ENCODE measurements around the gene KRT7.
A peak's percentile ranks its signal among the peaks of the same experiment; 100 is the strongest.

Gene KRT7

DNA sequence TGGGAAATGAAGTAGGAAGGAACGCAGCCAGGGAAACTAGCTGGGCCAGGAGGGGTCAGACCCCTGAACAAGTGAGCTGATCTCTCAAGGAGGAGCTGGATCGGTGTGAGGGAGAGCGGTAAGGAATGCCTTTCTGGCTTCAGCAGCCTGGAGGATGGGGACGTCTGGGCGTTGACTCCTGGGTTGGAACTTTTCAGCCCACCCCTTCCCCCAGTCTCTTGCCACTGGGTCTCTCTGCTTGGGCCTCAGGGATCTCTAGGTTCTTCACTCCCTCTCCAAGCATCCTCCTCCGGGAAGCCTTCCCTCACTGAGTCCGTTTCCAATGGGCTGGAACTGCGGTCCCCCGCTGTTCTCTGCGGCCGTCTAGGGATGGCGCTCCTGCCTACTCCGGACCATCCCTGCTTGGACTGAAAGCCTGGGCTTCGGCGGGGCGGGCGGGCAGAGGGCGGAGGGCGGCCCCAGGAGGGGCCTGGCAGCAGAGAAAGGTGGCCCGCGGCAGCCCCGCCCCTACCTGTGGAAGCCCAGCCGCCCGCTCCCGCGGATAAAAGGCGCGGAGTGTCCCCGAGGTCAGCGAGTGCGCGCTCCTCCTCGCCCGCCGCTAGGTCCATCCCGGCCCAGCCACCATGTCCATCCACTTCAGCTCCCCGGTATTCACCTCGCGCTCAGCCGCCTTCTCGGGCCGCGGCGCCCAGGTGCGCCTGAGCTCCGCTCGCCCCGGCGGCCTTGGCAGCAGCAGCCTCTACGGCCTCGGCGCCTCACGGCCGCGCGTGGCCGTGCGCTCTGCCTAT is at the start of gene KRT7:
Gene KRT7 (plus strand): TSS at position 570 of the 788 bp plus-strand sequence. CDS start 54 bp downstream, at position 624.
- H3K36me3 ChIP-seq (ENCODE audit: insufficient read depth, low read length), result no peaks in the 10 kb centered on the region
- H3K27ac ChIP-seq (ENCODE audit: low read depth, low read length), result peak within 1 kb of the TSS; percentile 95
- H3K4me1 ChIP-seq (ENCODE audit: control insufficient read depth, insufficient read depth, low read length, unreplicated experiment), result peaks cover 72% of the 10 kb centered on the region
- H3K4me3 ChIP-seq (ENCODE audit: low read depth, low read length), result peak within 1 kb of the TSS; percentile 63
- no peaks in the 10 kb centered on the region for H3K79me2 ChIP-seq (ENCODE audit: control insufficient read depth, insufficient read depth, low read length, unreplicated experiment)
- H3K27me3 ChIP-seq (ENCODE audit: insufficient read depth, low read length), result no peaks in the 10 kb centered on the region
- no peak within 1 kb of the TSS for H2AFZ ChIP-seq (ENCODE audit: low read length, unreplicated experiment)

DNA sequence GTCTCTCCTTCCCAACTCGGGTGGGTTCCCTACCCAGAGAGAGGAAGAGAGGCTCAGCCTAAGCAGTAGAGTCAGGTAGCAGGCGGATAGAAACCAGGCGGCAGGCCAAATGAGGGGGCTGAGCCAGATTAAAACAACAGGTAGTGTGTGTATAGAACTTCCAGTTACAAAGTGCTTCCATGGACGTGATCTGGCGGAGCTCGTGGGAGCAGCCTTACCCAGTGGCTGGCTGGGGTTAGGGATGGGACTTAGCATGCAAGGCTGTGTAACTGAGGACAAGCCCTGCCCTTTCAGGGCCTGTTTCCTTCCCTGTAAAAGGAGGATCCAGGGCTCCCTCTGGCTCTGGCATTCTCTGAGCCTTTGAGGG is 49.5 kb upstream of the KRT7 start:
- H2AFZ ChIP-seq (ENCODE audit: low read length, unreplicated experiment), result no peak overlapping the region
- no peaks in the 10 kb centered on the region for H3K27me3 ChIP-seq (ENCODE audit: insufficient read depth, low read length)
- H3K36me3 ChIP-seq (ENCODE audit: insufficient read depth, low read length), result no peaks in the 10 kb centered on the region
- H3K4me1 ChIP-seq (ENCODE audit: control insufficient read depth, insufficient read depth, low read length, unreplicated experiment), result peaks cover 29% of the 10 kb centered on the region
- H3K27ac ChIP-seq (ENCODE audit: low read depth, low read length), result no peak overlapping the region
- no peaks in the 10 kb centered on the region for H3K79me2 ChIP-seq (ENCODE audit: control insufficient read depth, insufficient read depth, low read length, unreplicated experiment)
- no peak overlapping the region for H3K4me3 ChIP-seq (ENCODE audit: low read depth, low read length)

DNA sequence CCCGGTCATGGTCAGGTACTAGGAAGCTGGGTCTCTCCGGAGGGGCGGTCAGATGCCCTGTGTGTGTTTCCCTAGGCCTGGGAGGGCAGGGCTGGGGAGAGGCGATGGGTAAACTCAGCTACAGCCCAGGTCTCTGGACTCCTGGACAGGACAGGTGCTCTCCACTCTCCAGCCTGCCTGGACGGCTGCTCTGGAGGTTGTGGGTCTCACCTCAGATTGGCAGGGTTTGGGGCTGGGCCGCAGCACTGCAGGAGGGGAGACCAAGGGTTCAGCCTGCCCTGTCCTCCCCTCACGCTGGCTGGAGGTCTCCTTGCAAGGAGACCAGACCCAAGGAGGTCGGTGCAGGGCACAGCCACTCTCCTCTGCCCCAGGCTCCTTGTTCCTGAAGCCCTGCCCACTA is 49.1 kb upstream of the KRT7 start:
- no peak overlapping the region for H3K27ac ChIP-seq (ENCODE audit: low read depth, low read length)
- H2AFZ ChIP-seq (ENCODE audit: low read length, unreplicated experiment), result no peak overlapping the region
- no peaks in the 10 kb centered on the region for H3K79me2 ChIP-seq (ENCODE audit: control insufficient read depth, insufficient read depth, low read length, unreplicated experiment)
- H3K4me1 ChIP-seq (ENCODE audit: control insufficient read depth, insufficient read depth, low read length, unreplicated experiment), result peaks cover 28% of the 10 kb centered on the region
- H3K27me3 ChIP-seq (ENCODE audit: insufficient read depth, low read length), result no peaks in the 10 kb centered on the region
- H3K4me3 ChIP-seq (ENCODE audit: low read depth, low read length), result no peak overlapping the region
- no peaks in the 10 kb centered on the region for H3K36me3 ChIP-seq (ENCODE audit: insufficient read depth, low read length)

DNA sequence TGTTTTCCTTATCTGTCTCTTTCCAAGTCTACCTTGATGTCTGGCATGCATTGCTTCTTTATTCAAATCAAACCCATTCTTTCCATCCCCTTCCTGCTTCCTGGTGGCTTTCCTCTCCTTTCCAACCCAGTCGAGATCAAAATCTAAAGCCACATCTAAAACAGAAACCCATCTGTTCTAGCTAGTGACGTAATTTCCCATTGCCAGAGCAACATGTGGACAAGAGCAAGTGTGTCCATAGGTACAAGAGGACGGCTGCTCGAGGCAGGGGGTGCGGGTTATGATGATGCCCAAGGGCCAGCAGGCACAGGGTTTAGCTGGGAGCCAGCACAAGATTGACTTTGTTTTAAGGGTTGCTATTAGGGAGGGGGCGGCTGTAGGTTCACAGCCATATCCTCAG is 48.2 kb upstream of the KRT7 start:
- H3K4me1 ChIP-seq (ENCODE audit: control insufficient read depth, insufficient read depth, low read length, unreplicated experiment), result peaks cover 29% of the 10 kb centered on the region
- H3K27me3 ChIP-seq (ENCODE audit: insufficient read depth, low read length), result no peaks in the 10 kb centered on the region
- no peak overlapping the region for H3K27ac ChIP-seq (ENCODE audit: low read depth, low read length)
- no peak overlapping the region for H2AFZ ChIP-seq (ENCODE audit: low read length, unreplicated experiment)
- no peaks in the 10 kb centered on the region for H3K79me2 ChIP-seq (ENCODE audit: control insufficient read depth, insufficient read depth, low read length, unreplicated experiment)
- no peak overlapping the region for H3K4me3 ChIP-seq (ENCODE audit: low read depth, low read length)
- H3K36me3 ChIP-seq (ENCODE audit: insufficient read depth, low read length), result no peaks in the 10 kb centered on the region

DNA sequence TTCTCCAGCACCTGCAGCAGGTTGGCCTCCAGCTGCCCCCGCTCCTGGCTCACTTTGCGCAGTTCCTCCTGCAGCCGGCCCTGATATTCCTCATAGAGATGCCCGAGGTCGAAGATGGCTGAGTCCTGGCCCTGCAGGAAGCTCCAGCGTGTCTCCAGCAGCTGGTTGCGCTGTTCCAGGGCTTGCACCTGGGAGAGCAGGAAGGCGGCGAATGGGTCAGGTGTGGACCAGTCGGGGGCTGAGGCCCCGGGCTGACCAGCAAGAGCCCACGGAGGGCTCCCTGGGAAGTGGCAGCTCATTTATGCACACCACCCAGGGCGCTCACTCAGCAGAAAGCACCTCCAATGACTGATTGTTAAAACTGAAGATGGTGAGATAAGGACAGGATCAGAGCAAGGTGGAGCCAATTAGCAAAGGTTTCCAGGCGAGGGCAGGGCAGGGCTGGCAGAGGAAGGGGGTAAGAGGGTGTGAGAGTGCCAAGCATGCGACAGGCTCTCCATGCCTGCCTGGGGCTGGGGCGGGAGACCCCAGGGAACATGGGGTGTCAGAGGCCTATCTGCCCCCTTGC is 47.6 kb upstream of the KRT7 start:
- Histone ChIP-seq H3K4me3 (ENCODE audit: low read depth, low read length) (no peak overlapping the region), H3K36me3 (ENCODE audit: insufficient read depth, low read length) (no peaks in the 10 kb centered on the region), H3K27me3 (ENCODE audit: insufficient read depth, low read length) (no peaks in the 10 kb centered on the region), H2AFZ (ENCODE audit: low read length, unreplicated experiment) (no peak overlapping the region), H3K4me1 (ENCODE audit: control insufficient read depth, insufficient read depth, low read length, unreplicated experiment) (peaks cover 36% of the 10 kb centered on the region), H3K79me2 (ENCODE audit: control insufficient read depth, insufficient read depth, low read length, unreplicated experiment) (no peaks in the 10 kb centered on the region), H3K27ac (ENCODE audit: low read depth, low read length) (peak overlapping the region; percentile 78; the same call in 1 of the 2 replicates)

DNA sequence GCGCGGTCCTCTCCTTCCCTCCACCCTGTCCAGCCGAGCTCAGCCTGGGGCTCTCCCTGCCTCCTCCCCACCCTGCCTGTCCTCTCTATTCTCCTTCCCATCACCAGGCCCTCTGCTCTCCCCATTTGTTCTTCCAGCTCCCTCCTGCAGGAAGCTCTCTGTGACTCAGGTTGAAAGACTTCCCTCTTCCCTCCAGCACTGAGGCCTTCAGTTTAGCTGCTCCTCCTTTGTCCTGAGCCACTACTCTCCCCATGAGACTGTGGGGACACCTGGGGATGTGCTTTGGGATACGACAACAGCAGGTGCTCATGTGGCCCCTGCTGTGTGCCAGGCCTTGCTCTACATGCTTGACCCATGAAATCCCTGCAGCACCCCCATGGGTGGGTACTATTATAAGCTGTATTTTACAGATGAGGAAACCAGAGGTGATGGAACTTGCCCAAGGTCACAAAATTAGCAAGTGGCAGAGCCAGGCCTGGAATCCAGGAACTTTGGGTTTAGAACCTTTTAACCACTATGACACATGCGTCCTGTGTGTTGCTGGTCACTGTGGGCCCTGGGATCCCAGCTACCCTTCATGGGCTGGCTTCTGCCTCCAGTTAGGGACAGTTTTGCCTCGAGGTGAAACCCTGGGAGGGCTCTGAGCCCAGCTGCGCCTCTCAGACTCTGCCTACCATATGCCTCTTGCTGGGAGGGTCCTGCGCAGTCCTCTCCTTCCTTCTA is 46.8 kb upstream of the KRT7 start:
- H3K36me3 ChIP-seq (ENCODE audit: insufficient read depth, low read length), result no peaks in the 10 kb centered on the region
- H3K27ac ChIP-seq (ENCODE audit: low read depth, low read length), result peak overlapping the region; percentile 78
- H3K4me3 ChIP-seq (ENCODE audit: low read depth, low read length), result no peak overlapping the region
- H3K4me1 ChIP-seq (ENCODE audit: control insufficient read depth, insufficient read depth, low read length, unreplicated experiment), result peaks cover 44% of the 10 kb centered on the region
- H3K79me2 ChIP-seq (ENCODE audit: control insufficient read depth, insufficient read depth, low read length, unreplicated experiment), result no peaks in the 10 kb centered on the region
- H3K27me3 ChIP-seq (ENCODE audit: insufficient read depth, low read length), result no peaks in the 10 kb centered on the region
- H2AFZ ChIP-seq (ENCODE audit: low read length, unreplicated experiment), result no peak overlapping the region

DNA sequence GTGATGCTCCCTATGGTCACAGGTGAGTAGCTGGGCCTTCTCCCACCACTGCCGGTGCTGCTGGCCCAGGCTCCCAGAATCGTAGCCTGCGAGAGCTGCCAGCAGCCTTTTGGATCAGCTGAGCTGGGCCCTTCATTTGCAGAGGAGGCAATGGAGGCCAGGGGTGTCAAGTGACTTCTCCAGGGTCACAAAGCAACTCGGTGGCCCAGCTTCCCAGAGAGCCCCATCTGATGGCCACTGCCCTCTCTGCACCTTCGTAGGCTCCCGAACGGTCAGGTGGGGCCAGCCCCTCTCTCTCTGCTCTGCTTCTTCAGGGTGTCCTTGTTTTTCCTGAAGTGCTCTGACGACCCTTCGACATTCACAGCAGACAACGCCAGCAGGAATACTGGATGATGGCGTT is 45.8 kb upstream of the KRT7 start:
- Histone ChIP-seq H3K27me3 (ENCODE audit: insufficient read depth, low read length) (no peaks in the 10 kb centered on the region), H3K4me1 (ENCODE audit: control insufficient read depth, insufficient read depth, low read length, unreplicated experiment) (peaks cover 52% of the 10 kb centered on the region), H3K27ac (ENCODE audit: low read depth, low read length) (peak overlapping the region; percentile 78), H3K79me2 (ENCODE audit: control insufficient read depth, insufficient read depth, low read length, unreplicated experiment) (no peaks in the 10 kb centered on the region), H3K4me3 (ENCODE audit: low read depth, low read length) (no peak overlapping the region), H2AFZ (ENCODE audit: low read length, unreplicated experiment) (no peak overlapping the region), H3K36me3 (ENCODE audit: insufficient read depth, low read length) (no peaks in the 10 kb centered on the region)

DNA sequence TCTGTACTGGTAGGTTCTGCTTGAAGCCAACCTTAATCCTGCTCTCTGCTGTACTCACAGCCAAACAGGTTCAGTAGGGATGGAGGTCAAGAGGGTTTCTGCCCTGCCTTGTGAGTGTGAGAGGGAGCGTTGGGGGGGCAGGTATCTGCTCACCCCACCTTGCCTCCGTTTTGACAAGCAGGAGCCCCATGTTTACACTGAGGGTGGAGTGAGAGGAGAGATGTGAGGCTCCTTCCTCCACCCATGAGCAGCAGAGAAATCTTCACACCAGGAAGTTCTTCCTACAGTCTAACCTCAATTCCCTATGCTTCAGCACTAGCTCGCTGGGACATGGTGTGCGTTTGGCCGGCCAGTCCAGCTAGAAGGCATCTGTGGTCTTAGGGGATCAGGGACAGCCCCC is 45.4 kb upstream of the KRT7 start:
- no peaks in the 10 kb centered on the region for H3K36me3 ChIP-seq (ENCODE audit: insufficient read depth, low read length)
- H3K27me3 ChIP-seq (ENCODE audit: insufficient read depth, low read length), result no peaks in the 10 kb centered on the region
- peaks cover 56% of the 10 kb centered on the region for H3K4me1 ChIP-seq (ENCODE audit: control insufficient read depth, insufficient read depth, low read length, unreplicated experiment)
- no peak overlapping the region for H2AFZ ChIP-seq (ENCODE audit: low read length, unreplicated experiment)
- no peak overlapping the region for H3K4me3 ChIP-seq (ENCODE audit: low read depth, low read length)
- H3K79me2 ChIP-seq (ENCODE audit: control insufficient read depth, insufficient read depth, low read length, unreplicated experiment), result no peaks in the 10 kb centered on the region
- H3K27ac ChIP-seq (ENCODE audit: low read depth, low read length), result no peak overlapping the region

DNA sequence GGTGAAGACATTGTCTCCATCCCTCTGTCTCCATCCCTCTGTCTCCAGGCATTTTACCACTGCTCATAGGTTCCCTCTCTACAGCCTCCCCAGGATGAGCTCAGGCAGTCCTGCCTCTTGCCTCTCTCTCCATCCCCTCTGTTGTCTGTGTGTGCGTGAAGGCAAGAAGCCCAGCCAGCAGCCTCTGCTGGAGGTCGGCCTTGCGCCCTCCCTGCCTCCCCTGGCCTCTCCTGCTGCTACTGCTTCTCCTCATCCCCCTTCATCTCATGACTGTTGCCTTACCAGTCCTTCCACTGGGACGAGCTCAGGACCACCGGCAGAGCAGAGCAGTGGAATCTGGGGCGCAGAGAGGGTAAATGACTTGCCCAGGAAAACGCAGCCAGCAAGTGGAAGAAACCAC is 44.4 kb upstream of the KRT7 start:
- peaks cover 66% of the 10 kb centered on the region for H3K4me1 ChIP-seq (ENCODE audit: control insufficient read depth, insufficient read depth, low read length, unreplicated experiment)
- H3K27ac ChIP-seq (ENCODE audit: low read depth, low read length), result no peak overlapping the region
- H2AFZ ChIP-seq (ENCODE audit: low read length, unreplicated experiment), result no peak overlapping the region
- no peaks in the 10 kb centered on the region for H3K27me3 ChIP-seq (ENCODE audit: insufficient read depth, low read length)
- H3K79me2 ChIP-seq (ENCODE audit: control insufficient read depth, insufficient read depth, low read length, unreplicated experiment), result no peaks in the 10 kb centered on the region
- H3K4me3 ChIP-seq (ENCODE audit: low read depth, low read length), result no peak overlapping the region
- no peaks in the 10 kb centered on the region for H3K36me3 ChIP-seq (ENCODE audit: insufficient read depth, low read length)

DNA sequence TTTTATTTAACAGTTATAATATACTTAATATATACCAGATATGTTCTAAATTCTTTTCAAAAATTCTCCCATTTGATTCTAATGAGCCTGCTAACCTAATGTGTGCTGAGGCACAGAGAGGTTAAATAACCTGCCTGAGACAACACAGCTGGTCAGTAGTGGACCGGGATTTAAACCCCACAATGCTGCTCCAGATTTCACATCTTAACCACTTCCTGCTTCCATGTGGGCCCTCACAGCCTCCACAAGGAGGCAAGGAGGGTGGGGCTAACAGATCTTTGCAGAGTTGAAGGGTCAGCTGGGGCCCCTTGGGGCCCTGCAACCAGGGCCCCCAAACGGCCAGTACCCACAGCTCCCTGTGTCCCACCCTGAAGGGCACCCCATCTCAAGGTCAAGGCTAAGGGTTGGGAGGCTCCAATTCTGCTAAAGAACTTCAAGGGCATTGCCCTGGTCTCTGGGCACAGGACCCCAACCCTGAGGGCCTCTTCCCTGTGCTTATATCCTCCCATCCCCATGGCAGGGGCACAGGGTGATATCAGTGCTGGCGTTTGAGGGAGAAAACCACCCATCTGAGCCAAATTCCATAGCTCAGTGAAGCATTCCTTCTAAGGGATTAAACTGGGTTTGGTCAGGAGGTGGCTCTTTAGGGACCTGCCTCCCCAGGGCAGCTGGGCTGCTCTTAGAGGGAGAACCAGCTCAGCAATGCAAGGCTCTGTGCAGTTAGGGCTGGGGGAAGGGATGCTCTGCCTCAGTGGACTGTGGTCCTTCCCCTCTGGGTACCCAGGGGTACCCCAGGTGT is 43.5 kb upstream of the KRT7 start:
- Histone ChIP-seq H3K79me2 (ENCODE audit: control insufficient read depth, insufficient read depth, low read length, unreplicated experiment) (no peaks in the 10 kb centered on the region), H3K36me3 (ENCODE audit: insufficient read depth, low read length) (no peaks in the 10 kb centered on the region), H3K4me3 (ENCODE audit: low read depth, low read length) (no peak overlapping the region), H3K4me1 (ENCODE audit: control insufficient read depth, insufficient read depth, low read length, unreplicated experiment) (peaks cover 75% of the 10 kb centered on the region), H3K27me3 (ENCODE audit: insufficient read depth, low read length) (no peaks in the 10 kb centered on the region), H2AFZ (ENCODE audit: low read length, unreplicated experiment) (no peak overlapping the region), H3K27ac (ENCODE audit: low read depth, low read length) (peak overlapping the region; percentile 25)
